Spleen (tissue), 11 donors: ENCODE measurements around the gene INO80. TPM values are rescaled to one million over a fixed set of nuclear protein-coding genes. Genes with fewer than 3 reads are reported as not detected.

Experiments
- DNase-seq: peaks from one replicate; pipeline ENCODE4 v3.0.0-alpha.2; 2020
- H3K27ac ChIP-seq, 8 donors: fragments of 200-600 bp; sonication (generic) in 7 of 8; 1 replicate in 4 of 8; 2 replicates in 4 of 8; pipeline versions ENCODE4 v1.5.0 to v1.8.0; 2016 to 2021; ENCODE audit warnings: inconsistent platforms in 4 of 8, mild to moderate bottlenecking in 4 of 8, moderate library complexity in 1 of 8
- H3K27me3 ChIP-seq, 7 donors: fragments of 200-600 bp; sonication (generic) in 6 of 7; replicated peaks in 1 of 7; 1 replicate in 4 of 7; 2 replicates in 3 of 7; pipeline versions ENCODE4 v1.5.0 to v1.8.0; 2016 to 2021; ENCODE audit warnings: inconsistent platforms in 3 of 7, mild to moderate bottlenecking in 1 of 7
- H3K36me3 ChIP-seq, 6 donors: fragments of 200-600 bp; sonication (generic) in 5 of 6; 1 replicate in 4 of 6; 2 replicates in 2 of 6; pipeline versions ENCODE4 v1.5.0 to v1.8.0; 2016 to 2021; ENCODE audit warnings: inconsistent platforms in 2 of 6
- H3K4me1 ChIP-seq, 6 donors: fragments of 200-600 bp; sonication (generic) in 5 of 6; 1 replicate in 3 of 6; 2 replicates in 3 of 6; pipeline versions ENCODE4 v1.5.0 to v1.8.0; 2016 to 2021; ENCODE audit warnings: inconsistent platforms in 3 of 6
- H3K4me3 ChIP-seq, 8 donors: fragments of 200-600 bp; sonication (generic) in 7 of 8; 1 replicate in 4 of 8; 2 replicates in 4 of 8; pipeline versions ENCODE4 v1.5.0 to v1.8.0; 2016 to 2021; ENCODE audit warnings: inconsistent platforms in 4 of 8, mild to moderate bottlenecking in 4 of 8, moderate library complexity in 2 of 8
- H3K9me3 ChIP-seq, 8 donors: fragments of 200-600 bp; sonication (generic) in 7 of 8; 1 replicate in 4 of 8; 2 replicates in 4 of 8; pipeline versions ENCODE4 v1.5.0 to v1.8.0; 2016 to 2021; ENCODE audit warnings: inconsistent platforms in 4 of 8
- POLR2A ChIP-seq, 3 donors: fragments of 450-650 bp; IDR thresholded peaks; one replicate each; pipeline ENCODE4 v1.5.1; 2017; ENCODE audit warnings: antibody characterized with exemption in 3 of 3, mild to moderate bottlenecking in 1 of 3
- POLR2AphosphoS5 ChIP-seq, 3 donors: sonication (generic); formaldehyde crosslinking; IDR thresholded peaks; one replicate each; pipeline ENCODE4 v1.5.1; 2017; ENCODE audit warnings: antibody characterized with exemption in 3 of 3
- WGBS, 5 donors: extraction: QIAGEN DNeasy Blood & Tissue Kit in 3 of 5; methylation state at CpG; one replicate each; pipeline versions ENCODE4 v1.1.5 to v1.1.7; 2013 to 2018; 5-methylcytosine and 5-hydroxymethylcytosine counted together
- intact Hi-C: fragments of 100-400 bp; cut with DNase I; formaldehyde crosslinking; loops from one replicate; pipeline ENCODE4 v1.15.0; 2023; ENCODE audit warnings: low total_unique reads
- polyA plus RNA-seq, 3 donors: library from polyadenylated mRNA; stranded (reverse); fragments of 200-250 nt; gene quantifications; one replicate each; pipeline ENCODE4 v1.2.1, GENCODE V29; 2013
- total RNA-seq, 7 donors: library from RNA; depleted of rRNA in 3 of 7; stranded (reverse); fragments of >200 nt in 3 of 7; fragmentation: NEBNext Ultra II Directional in 4 of 7; extraction: Animal tissue kit (Norgen Biotek cat#: 25700) in 4 of 7; gene quantifications; one replicate each; pipeline versions ENCODE4 v1.1.0 to v1.2.1, GENCODE V29; 2016 to 2021
- TF ChIP-seq, protein P1 (sequence below), 11 experiments: fragments of 200-600 bp in 7 of 11; fragments of 450-650 bp in 4 of 11; sonication (generic) in 4 of 11; IDR thresholded peaks in 8 of 11; conservative IDR thresholded peaks in 3 of 11; 1 replicate in 7 of 11; 2 replicates in 4 of 11; pipeline versions ENCODE4 v1.4.0 to v1.8.0; 2016 to 2021; ENCODE audit warnings: antibody characterized with exemption in 11 of 11, inconsistent platforms in 4 of 11, mild to moderate bottlenecking in 1 of 11
- donor health status: healthy with polysubstance abuse.
- donor health status: DM: no; HTN: no; CAD: no; lungs with moderate emphysema.
- donor health status: DM: no; HTN: no; CAD: no.
- donor health status: Bipolar disorder and iron deficiency.
- donor health status: healthy.
- donor health status: DM: no; HTN: no; CAD: no.
- donor health status: DM: yes; HTN: yes; CAD: no.

INO80 gene
- total and polyA plus RNA-seq, 10 donors, result 5.2 to 39.4 (median 25.9) TPM

DNA sequence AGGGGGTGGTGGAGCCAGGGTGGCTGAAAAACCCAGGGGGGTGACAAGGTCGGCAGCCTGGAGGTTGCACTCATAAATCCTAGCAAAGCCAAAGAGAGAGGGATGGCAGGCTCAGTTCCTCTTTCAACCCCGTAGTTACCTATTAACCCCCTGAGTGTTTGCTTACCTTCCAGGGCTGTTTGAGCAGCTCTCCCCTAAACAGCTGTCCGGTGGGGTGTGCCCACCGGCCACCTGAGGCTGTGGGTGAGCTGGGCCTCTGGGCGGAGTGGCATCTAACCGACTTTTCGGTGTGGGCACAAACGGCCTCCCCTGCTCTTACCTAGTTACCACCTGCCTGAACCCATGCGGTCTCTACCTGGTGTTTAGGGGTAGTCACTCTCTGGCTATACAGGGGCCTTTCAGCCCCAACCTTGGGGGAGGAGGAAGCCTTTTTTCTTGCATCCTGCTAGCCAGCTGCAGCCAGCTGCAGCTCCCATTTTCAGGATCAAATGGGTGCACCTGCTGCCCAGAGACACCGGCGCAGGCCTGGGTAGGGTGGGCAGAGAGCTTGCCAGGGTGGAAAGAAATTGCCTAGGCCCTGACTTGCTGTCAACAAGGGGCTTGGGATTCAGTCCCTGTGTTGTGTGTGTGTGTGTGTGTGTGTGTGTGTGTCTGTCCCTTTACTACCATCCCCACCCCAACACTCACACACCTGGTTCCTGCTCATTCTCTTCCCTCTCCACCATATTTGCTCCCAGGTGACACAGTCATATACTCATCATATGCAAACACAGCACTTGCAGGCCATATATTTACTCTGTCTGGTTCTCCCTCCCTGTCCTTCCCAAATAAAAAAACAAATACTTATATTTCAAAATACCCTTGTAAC is 183.2 kb downstream of the INO80 start:
- peaks cover 35 to 97% (median 72%) of the 10 kb centered on the region in 6 donors for H3K4me1 ChIP-seq
- H3K4me3 ChIP-seq, result peak overlapping the region in 4 of 8 donors; percentile 49 to 87 (median 60)

DNA sequence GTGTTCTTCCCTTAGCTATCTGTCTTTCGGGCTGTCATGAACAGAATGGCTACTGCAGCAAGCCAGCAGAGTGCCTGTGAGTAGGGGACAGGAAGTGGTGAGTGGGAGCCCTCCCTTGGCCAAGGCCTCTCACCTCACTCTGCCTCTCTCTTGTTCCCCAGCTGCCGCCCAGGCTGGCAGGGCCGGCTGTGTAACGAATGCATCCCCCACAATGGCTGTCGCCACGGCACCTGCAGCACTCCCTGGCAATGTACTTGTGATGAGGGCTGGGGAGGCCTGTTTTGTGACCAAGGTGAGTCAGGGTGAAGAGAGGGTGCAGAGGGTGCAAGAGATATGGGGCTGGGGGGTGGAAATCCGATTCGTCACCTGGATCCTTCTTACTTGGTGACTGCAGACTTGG is 183.9 kb downstream of the INO80 start:
- Histone ChIP-seq H3K4me3 (peak overlapping the region in 5 of 8 donors; percentile 49 to 87 (median 64)), H3K36me3 (peaks cover 0 to 28% (median 3%) of the 10 kb centered on the region in 6 donors), H3K27ac (peak overlapping the region in 4 of 8 donors; percentile 38 to 74 (median 58)), H3K9me3 (no peaks in the 10 kb centered on the region), H3K27me3 (peaks cover 0 to 55% (median 41%) of the 10 kb centered on the region in 7 donors), H3K4me1 (peaks cover 41 to 97% (median 75%) of the 10 kb centered on the region in 6 donors)
- peak; percentile 69 for DNase-seq
- TF ChIP-seq POLR2A (IDR thresholded peaks at IDR 0.05) (no peak), POLR2AphosphoS5 (IDR thresholded peaks at IDR 0.05) (peak in 2 of 3 donors; percentile 10 to 37)
- TF ChIP-seq, protein P1, sequence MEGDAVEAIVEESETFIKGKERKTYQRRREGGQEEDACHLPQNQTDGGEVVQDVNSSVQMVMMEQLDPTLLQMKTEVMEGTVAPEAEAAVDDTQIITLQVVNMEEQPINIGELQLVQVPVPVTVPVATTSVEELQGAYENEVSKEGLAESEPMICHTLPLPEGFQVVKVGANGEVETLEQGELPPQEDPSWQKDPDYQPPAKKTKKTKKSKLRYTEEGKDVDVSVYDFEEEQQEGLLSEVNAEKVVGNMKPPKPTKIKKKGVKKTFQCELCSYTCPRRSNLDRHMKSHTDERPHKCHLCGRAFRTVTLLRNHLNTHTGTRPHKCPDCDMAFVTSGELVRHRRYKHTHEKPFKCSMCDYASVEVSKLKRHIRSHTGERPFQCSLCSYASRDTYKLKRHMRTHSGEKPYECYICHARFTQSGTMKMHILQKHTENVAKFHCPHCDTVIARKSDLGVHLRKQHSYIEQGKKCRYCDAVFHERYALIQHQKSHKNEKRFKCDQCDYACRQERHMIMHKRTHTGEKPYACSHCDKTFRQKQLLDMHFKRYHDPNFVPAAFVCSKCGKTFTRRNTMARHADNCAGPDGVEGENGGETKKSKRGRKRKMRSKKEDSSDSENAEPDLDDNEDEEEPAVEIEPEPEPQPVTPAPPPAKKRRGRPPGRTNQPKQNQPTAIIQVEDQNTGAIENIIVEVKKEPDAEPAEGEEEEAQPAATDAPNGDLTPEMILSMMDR (IDR thresholded peaks at IDR 0.05 in 8 of 11, conservative IDR thresholded peaks at IDR 0.05 in 3 of 11), result no peak
- intact Hi-C loops, result no loop called here
- WGBS, 5 donors, result 46 to 79% (median 48%) methylated on average over 3 to 8 of the region's 8 CpGs

More for the DNA sequence above, 183.2 kb downstream of the INO80 start:
- no peak for DNase-seq
- no peak for TF ChIP-seq POLR2AphosphoS5 (IDR thresholded peaks at IDR 0.05)
- no peak for TF ChIP-seq POLR2A (IDR thresholded peaks at IDR 0.05)
- TF ChIP-seq, protein P1 (IDR thresholded peaks at IDR 0.05 in 8 of 11, conservative IDR thresholded peaks at IDR 0.05 in 3 of 11), result no peak
- Histone ChIP-seq H3K9me3 (no peaks in the 10 kb centered on the region), H3K27me3 (peaks cover 0 to 47% (median 34%) of the 10 kb centered on the region in 7 donors), H3K36me3 (peaks cover 0 to 29% (median 3%) of the 10 kb centered on the region in 6 donors), H3K27ac (peak overlapping the region in 2 of 8 donors; percentile 38 to 74)
- intact Hi-C loops, result no loop called here
- 63 to 73% (median 64%) methylated on average over 10 to 11 of the region's 11 CpGs for WGBS, 5 donors

DNA sequence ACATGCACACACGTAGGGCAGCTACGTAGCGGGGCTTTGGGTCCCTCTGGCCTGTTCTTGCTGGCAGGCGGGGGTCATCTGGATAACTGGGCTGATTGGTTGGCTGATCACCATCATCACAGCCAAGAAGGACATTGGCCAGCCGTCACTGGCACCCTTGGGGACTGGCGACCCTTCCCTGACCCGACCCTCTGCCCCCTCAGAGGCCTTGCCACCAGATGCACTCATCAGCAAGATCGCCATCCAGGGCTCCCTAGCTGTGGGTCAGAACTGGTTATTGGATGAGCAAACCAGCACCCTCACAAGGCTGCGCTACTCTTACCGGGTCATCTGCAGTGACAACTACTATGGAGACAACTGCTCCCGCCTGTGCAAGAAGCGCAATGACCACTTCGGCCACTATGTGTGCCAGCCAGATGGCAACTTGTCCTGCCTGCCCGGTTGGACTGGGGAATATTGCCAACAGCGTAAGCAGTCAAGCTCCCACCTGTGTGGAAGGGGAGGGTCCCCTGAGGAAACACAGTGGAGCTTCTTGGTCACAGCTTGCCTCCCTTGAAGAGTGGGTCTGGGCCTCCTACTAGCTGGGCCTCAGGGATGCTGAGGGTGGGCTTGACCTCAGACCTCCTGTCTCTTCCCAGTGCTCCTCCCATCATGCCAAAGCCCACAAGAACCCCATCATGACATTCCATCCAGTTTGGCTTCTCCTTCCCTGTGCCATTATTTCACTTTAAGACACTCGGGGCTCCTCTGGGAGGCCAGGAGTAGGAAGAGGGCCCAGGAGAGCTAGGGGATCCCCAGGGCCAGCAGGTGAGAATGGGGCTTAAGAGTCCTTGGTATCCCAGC is 184.6 kb downstream of the INO80 start:
- intact Hi-C loops, result no loop called here
- WGBS, 5 donors, result 67 to 88% (median 80%) methylated on average over 11 to 16 of the region's 16 CpGs
- Histone ChIP-seq H3K9me3 (no peaks in the 10 kb centered on the region), H3K4me3 (peak overlapping the region; percentile 47 to 87 (median 58)), H3K36me3 (peaks cover 0 to 22% (median 2%) of the 10 kb centered on the region in 6 donors), H3K4me1 (peaks cover 47 to 97% (median 77%) of the 10 kb centered on the region in 6 donors), H3K27me3 (peaks cover 0 to 61% (median 47%) of the 10 kb centered on the region in 7 donors), H3K27ac (peak overlapping the region in 5 of 8 donors; percentile 44 to 74 (median 61))
- DNase-seq, result peak; percentile 62
- no peak for TF ChIP-seq POLR2A (IDR thresholded peaks at IDR 0.05)
- TF ChIP-seq POLR2AphosphoS5 (IDR thresholded peaks at IDR 0.05), result no peak
- TF ChIP-seq, protein P1 (IDR thresholded peaks at IDR 0.05 in 8 of 11, conservative IDR thresholded peaks at IDR 0.05 in 3 of 11), result no peak
